ENCODE measurements around the gene PSMC2.

- no peak for TF ChIP-seq CTCF (IDR thresholded peaks at IDR 0.05)
- TF ChIP-seq EZH2 (IDR thresholded peaks at IDR 0.05): no peak
- no peak for TF ChIP-seq EZH2phosphoT487 (IDR thresholded peaks at IDR 0.05)
Observed at GRCh38 chr7:103341466-103341865, 6.0 kb upstream of the PSMC2 start.

Data from neural progenitor cell (in vitro differentiated cells).